ENCODE data around the gene RASSF10. TPM values are rescaled to one million over a fixed set of nuclear protein-coding genes. Genes with fewer than 3 reads are reported as not detected.

Gene RASSF10
- total RNA-seq, 6 donors from 2014 or later: 2.0 to 9.6 (median 4.7) TPM

- DNase-seq (no peak), ATAC-seq (ENCODE audit: low FRiP score in 2 of 2) (no peak)
- Histone ChIP-seq H3K36me3 (no peaks in the 10 kb centered on the region), H3K4me3 (no peak overlapping the region), H3K9me3 (no peaks in the 10 kb centered on the region), H3K4me1 (peaks cover 4 to 12% (median 6%) of the 10 kb centered on the region in 4 donors), H3K27ac (no peak overlapping the region), H3K27me3 (peaks cover 0 to 6% (median 2%) of the 10 kb centered on the region in 4 donors)
- WGBS, 2 donors: 59 to 64% methylated on average over 4 of the region's 4 CpGs
- no peak for TF ChIP-seq CTCF (IDR thresholded peaks at IDR 0.05)
Measured at GRCh38 chr11:13003736-13004493, 5.2 kb upstream of the RASSF10 start.

- H3K36me3 ChIP-seq: no peaks in the 10 kb centered on the region
- H3K9me3 ChIP-seq: no peaks in the 10 kb centered on the region
- 80 to 82% methylated on average over 4 of the region's 4 CpGs for WGBS, 2 donors
- H3K27ac ChIP-seq: peak overlapping the region in 1 of 4 donors; percentile 71
- ATAC-seq (ENCODE audit: low FRiP score in 2 of 2) (no peak), DNase-seq (no peak)
- peaks cover 18 to 32% (median 23%) of the 10 kb centered on the region in 4 donors for H3K4me1 ChIP-seq
- TF ChIP-seq POLR2A (IDR thresholded peaks at IDR 0.05): no peak
- no peak for TF ChIP-seq EP300 (IDR thresholded peaks at IDR 0.05)
- no peak for TF ChIP-seq CTCF (IDR thresholded peaks at IDR 0.05)
- TF ChIP-seq POLR2AphosphoS5 (IDR thresholded peaks at IDR 0.05): no peak
- no peak overlapping the region for H3K4me3 ChIP-seq
- H3K27me3 ChIP-seq: peaks cover 0 to 25% (median 12%) of the 10 kb centered on the region in 4 donors
Measured at GRCh38 chr11:13007182-13008060, 1.7 kb upstream of the RASSF10 start.

GRCh38 chr11:13008061-13008435 lies 1.1 kb upstream of the RASSF10 start:
- H3K9me3 ChIP-seq: no peaks in the 10 kb centered on the region
- DNase-seq: peak in 1 of 2 donors; percentile 29
- H3K4me3 ChIP-seq: peak overlapping the region in 3 of 4 donors; percentile 37 to 47 (median 44)
- 47 to 88% methylated on average over 2 of the region's 2 CpGs for WGBS, 2 donors
- peak in 1 of 4 donors; percentile 17 for TF ChIP-seq EP300 (IDR thresholded peaks at IDR 0.05)
- TF ChIP-seq POLR2AphosphoS5 (IDR thresholded peaks at IDR 0.05): no peak
- no peak for TF ChIP-seq POLR2A (IDR thresholded peaks at IDR 0.05)
- no peak for TF ChIP-seq CTCF (IDR thresholded peaks at IDR 0.05)
- peak in 1 of 2 donors; percentile 54 for ATAC-seq (ENCODE audit: low FRiP score in 2 of 2)
- H3K36me3 ChIP-seq: no peaks in the 10 kb centered on the region
- H3K27ac ChIP-seq: peak overlapping the region in 1 of 4 donors; percentile 71
- peaks cover 0 to 25% (median 12%) of the 10 kb centered on the region in 4 donors for H3K27me3 ChIP-seq
- H3K4me1 ChIP-seq: peaks cover 18 to 32% (median 23%) of the 10 kb centered on the region in 4 donors

GRCh38 chr11:13009476-13009920 lies 382 bp downstream of the RASSF10 start:
- H3K27ac ChIP-seq: peak overlapping the region in 3 of 4 donors; percentile 4 to 71 (median 66)
- no peak for ATAC-seq (ENCODE audit: low FRiP score in 2 of 2)

More at GRCh38 chr11:13009476-13009920, 382 bp downstream of the RASSF10 start:
- no peak for DNase-seq
- Histone ChIP-seq H3K36me3 (no peaks in the 10 kb centered on the region), H3K27me3 (peaks cover 0 to 25% (median 12%) of the 10 kb centered on the region in 4 donors), H3K9me3 (no peaks in the 10 kb centered on the region), H3K4me3 (peak overlapping the region in 3 of 4 donors; percentile 37 to 47 (median 44)), H3K4me1 (peaks cover 18 to 32% (median 23%) of the 10 kb centered on the region in 4 donors)
- no peak for TF ChIP-seq POLR2A (IDR thresholded peaks at IDR 0.05)
- WGBS, 2 donors: 2% methylated on average over 38 of the region's 48 CpGs; no CpG with 5 or more reads in 1 of the 2 donors

Data from upper lobe of left lung (tissue), 6 donors.